GM18502 (cell line): ENCODE data around the gene PRPF31.
A peak's percentile ranks its signal among the peaks of the same experiment; 100 is the strongest.
"Not testable (repeated sequence)": the region's sequence is repeated elsewhere in the genome, so short reads cannot be mapped to it uniquely, and the experiment has no call there.

ENCODE experiments used
- ATAC-seq: cut with Tn5 transposase; IDR thresholded peaks from one replicate; pipeline ENCODE4 v1.9.1; 2021; ENCODE audit warnings: mild to moderate bottlenecking; ENCODE audit not compliant: unreplicated experiment, poor library complexity

The PRPF31 gene

GRCh38 chr19:54160182-54160811 is 44.7 kb downstream of the PRPF31 start:
- peak; percentile 1 for ATAC-seq

DNA sequence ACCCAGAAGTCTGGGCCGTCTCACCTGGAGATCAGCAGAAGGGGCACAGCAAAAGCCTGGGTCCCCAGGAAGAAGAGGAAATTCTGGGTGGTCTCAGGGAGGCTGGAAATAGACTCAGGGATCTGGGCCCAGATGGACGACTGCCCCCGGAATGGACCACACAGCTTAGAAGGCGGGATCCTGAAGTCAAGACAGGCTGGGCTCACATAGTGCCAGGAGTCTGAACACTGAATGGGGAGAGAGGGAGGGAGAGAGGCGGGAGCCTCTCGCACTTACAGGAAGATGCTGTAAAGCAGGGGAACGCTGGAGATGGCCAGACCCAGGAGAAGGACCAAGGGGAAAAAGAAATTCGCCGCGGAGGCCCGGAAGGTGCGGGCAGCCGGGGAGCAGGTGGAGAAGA is 45.3 kb downstream of the PRPF31 start:
- ATAC-seq, result no peak

- no peak for ATAC-seq
Measured at GRCh38 chr19:54162241-54162805, 46.8 kb downstream of the PRPF31 start.

DNA sequence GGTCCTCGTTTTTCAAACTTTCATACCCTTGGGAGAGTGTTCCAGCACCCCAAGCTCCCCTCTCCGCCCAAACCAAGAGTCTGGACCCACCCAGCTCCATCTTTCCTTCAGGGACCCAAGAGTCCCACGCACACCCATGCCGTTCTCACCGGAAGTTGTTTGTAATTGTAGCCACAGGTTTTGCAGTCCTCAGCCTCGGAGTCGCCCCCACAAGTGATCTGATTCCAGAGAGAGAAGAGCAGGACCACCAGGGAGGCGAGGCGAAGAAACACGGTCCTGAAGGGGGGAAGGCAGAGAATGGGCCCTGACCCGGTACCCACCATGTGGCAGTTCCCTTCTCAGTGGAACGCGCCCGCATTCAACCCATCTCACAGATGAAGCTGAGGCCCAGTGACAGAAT is 47.3 kb downstream of the PRPF31 start:
- ATAC-seq, result no peak

DNA sequence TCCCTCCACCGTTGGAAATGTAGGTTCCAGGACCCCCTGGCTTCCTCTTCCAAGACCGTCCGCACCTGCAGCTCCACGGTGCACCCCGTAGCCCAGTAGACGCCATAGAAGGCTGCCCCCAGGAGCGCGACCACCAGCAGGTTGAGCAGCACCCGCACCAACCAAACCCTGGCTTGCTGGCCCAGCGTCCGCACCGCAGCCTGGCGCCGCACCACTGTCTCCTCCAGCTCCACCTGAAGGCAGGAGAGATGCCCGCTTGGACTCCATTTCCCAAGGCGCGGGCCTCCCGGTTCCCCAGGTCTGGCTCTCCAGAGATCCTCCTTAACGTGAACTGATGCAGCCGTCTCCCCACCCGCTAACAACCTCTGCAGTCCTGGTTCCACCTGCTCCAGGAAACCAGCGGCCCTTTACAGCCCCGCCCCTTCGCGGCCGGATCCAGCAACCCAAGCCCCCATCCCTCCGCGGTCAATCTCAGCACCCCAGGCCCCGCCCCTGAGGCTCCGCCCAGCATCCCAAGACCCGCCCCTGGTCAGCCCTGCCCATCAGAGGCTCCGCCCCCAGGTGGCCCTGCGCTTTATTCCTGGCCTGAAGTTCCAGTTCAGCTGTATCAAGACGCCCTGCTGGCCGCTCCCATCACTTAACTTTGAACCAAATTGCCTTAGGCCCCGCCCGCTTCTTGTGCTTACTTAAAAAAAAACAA is 49.0 kb downstream of the PRPF31 start:
- ATAC-seq, result no peak

DNA sequence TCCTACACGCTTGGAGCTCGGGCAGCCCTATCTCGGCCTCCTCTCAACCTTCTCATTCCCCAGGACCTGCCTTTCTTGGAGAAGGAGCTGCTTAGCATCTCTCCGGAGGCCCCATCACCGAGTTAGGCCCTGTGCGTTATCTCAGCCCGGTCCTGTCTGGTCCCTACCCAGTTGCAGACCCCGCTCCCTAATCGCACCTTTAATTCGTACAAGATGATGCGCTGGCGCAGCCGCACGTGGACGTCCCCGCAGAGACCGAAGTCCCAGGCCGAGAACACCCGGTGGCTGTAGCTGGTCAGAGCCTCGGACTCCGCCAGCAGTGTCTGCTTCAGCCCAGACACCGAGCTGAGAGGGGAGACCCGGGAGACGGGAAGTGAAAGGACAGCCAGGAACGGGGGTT is 49.7 kb downstream of the PRPF31 start:
- ATAC-seq, result no peak

GRCh38 chr19:54168174-54168917 is 52.8 kb downstream of the PRPF31 start:
- no peak for ATAC-seq

GRCh38 chr19:54169149-54169740 is 53.7 kb downstream of the PRPF31 start:
- no peak for ATAC-seq

DNA sequence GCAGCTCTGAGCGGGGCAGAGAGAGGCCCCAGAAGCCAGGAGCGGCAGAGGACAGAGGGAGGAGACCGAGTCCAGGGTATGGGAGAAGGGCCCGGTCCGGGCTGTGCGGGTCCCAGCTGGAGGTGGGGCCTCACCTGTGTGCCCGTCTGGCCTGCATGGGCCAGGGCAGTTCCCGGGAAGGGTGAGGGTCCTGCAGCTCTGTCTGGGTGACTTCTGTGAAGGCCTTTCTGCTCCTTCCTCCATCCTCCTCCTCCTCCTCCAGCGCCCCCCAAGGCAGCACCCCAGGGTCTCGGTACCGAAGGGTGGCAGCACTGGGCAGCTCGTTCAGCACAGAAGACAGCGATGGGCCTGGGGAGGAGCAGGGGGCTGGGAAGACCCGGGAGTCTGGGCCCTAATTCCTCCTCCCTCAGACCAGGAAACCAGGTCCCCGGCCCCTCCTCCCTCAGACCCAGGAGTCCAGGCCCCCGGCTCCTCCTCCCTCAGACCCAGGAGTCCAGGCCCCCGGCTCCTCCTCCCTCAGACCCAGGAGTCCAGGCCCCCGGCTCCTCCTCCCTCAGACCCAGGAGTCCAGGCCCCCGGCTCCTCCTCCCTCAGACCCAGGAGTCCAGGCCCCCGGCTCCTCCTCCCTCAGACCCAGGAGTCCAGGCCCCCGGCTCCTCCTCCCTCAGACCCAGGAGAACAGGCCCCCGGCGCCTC is 56.3 kb downstream of the PRPF31 start:
- not testable (repeated sequence) for ATAC-seq

- ATAC-seq, result no peak
Measured at GRCh38 chr19:54172471-54173358, 57.2 kb downstream of the PRPF31 start, which contains the start of gene TMC4. TSS of gene TMC4 (minus strand) at chr19:54173160. CDS start at chr19:54173117, 43 bp downstream.

GRCh38 chr19:54173359-54173699 is 57.8 kb downstream of the PRPF31 start:
- ATAC-seq, result no peak

DNA sequence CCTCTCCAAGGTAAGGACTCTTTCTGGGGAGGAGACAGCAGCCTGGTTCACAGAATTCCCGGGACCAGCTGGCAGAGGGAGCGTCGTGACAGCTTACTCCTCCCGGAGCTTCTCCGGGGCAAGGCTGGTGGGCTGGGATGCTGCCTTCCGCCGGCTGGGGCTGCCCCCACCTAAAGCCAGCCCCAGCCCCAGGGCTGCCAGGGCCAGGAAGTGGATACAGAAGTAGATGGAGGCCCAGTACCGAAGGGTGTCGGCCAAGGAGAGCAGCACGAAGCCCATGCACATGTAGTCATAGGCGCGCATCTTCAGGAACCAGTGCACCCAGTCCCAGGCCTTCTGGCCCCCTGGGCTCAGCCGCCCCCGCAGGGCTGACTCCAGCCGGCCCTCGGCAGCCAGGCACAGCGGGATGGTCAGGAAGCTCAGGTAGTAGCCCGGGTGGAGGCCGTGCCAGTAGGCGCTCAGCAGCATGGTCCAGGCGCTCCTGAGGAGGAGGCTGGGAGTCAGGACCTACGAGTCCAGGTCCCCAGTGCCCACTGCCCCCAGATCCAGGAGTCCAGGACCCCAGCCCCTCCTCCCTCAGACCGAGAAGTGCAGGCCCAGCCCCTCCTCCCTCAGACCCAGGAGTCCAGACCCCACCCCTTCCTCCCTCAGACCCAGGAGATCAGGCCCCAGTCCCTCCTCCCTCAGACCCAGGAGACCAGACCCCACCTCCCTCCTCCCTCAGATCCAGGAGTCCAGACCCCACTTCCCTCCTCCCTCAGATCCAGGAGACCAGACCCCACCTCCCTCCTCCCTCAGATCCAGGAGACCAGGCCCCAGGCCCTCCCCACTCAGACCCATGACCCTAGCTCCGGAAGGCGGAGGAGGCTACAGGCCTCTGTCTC is 58.6 kb downstream of the PRPF31 start:
- no peak for ATAC-seq

DNA sequence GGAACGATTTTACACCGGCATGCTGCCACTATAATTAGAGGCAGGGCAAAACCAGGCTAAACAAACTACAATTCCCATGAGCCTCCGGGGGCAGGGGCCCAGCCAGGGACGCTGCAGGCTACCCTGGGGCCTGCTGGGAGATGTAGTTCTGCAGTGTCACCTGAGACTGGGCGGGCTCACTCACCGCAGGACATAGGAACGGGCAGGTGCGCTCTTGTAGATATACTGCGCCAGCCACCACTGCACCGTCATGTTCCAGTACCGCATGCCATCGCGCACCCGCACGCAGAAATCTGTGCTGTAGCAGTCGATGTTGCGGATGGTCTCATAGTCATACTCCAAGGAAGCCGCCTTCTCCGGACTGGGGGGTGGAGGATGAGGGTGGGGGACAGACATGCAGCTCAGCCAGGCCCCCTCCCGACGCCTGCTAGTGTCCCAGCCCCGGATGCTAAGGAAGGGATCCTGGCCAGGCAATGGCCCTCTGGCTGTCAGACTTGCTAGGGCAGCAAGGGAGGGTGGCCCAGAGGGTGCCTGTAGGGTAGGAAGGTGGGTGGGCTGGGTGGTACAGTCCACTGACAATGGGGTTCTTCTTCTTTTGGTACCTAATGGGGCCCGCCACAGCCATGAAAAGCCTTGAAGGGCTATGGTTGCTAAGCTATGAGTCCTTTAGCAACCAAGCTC is 63.2 kb downstream of the PRPF31 start:
- no peak for ATAC-seq

DNA sequence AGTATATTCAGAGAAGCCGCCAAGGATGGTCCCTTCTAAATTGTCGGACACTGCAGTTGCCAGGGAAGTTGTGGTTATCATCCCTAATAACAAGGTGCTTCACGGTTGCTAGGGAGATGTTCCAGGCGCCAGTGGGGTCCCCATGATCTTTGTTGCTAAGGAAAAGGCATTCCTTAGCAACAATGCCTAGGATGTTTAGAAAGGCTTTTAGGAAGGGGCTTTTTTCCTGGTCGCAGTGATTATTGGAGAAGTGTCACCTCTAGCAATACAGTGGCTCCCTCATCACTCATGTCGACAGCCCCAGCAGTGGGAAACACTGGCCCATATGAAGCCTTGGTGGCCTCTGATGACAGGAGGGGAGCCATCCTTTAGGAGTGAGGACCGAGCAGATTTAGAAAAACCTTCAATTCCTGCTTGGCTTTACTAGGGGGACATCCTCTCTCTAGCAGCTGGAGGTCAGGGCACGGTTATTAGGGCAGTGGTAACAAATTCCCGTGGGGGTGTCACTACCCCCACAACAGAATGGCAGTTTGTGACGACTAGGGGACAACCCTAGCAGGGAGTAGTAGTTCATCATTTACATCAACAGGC is 63.8 kb downstream of the PRPF31 start:
- ATAC-seq, result no peak

- no peak for ATAC-seq
Measured at GRCh38 chr19:54179921-54180461, 64.4 kb downstream of the PRPF31 start.

- no peak for ATAC-seq
Measured at GRCh38 chr19:54180691-54181091, 65.1 kb downstream of the PRPF31 start.
